NCI-H82 treated with DMSO at 0.1 percent for 48 hours (cell line): ENCODE data around the gene DENND4A.
"Not testable (repeated sequence)": the region's sequence is repeated elsewhere in the genome, so short reads cannot be mapped to it uniquely, and the experiment has no call there.

Source experiments
- DNase-seq: peaks from one replicate; lab custom pipeline; 2025; ENCODE audit not compliant: unreplicated experiment; lab: John Stamatoyannopoulos, UW

The DENND4A gene

GRCh38 chr15:65761210-65761926, 30.7 kb downstream of the DENND4A start:
- DNase-seq: no peak

GRCh38 chr15:65759441-65759840, 32.7 kb downstream of the DENND4A start:
- DNase-seq: no peak

GRCh38 chr15:65758242-65758641, 33.9 kb downstream of the DENND4A start:
- DNase-seq: no peak

GRCh38 chr15:65757256-65757655, 34.8 kb downstream of the DENND4A start:
- peak; percentile 39 for DNase-seq

GRCh38 chr15:65752151-65752700, 39.9 kb downstream of the DENND4A start:
- no peak for DNase-seq

- no peak for DNase-seq
These were observed 40.7 kb downstream of the DENND4A start for GRCh38 chr15:65751431-65751830.

GRCh38 chr15:65747265-65747664, 44.8 kb downstream of the DENND4A start:
- no peak for DNase-seq

GRCh38 chr15:65743637-65744252, 48.3 kb downstream of the DENND4A start:
- DNase-seq: no peak

- DNase-seq: no peak
These were observed 51.9 kb downstream of the DENND4A start for GRCh38 chr15:65740148-65740547.

GRCh38 chr15:65738649-65739048, 53.4 kb downstream of the DENND4A start:
- no peak for DNase-seq

- not testable (repeated sequence) for DNase-seq
These were observed 58.5 kb downstream of the DENND4A start for GRCh38 chr15:65733599-65733998.

- DNase-seq: no peak
These were observed 59.4 kb downstream of the DENND4A start for GRCh38 chr15:65732698-65733097.

- no peak for DNase-seq
These were observed 60.2 kb downstream of the DENND4A start for GRCh38 chr15:65731926-65732325.

GRCh38 chr15:65730549-65731172, 61.4 kb downstream of the DENND4A start:
- DNase-seq: no peak

GRCh38 chr15:65724464-65725215, 67.5 kb downstream of the DENND4A start:
- DNase-seq: no peak

- no peak for DNase-seq
These were observed 68.2 kb downstream of the DENND4A start for GRCh38 chr15:65723876-65724275.

- no peak for DNase-seq
These were observed 69.9 kb downstream of the DENND4A start for GRCh38 chr15:65722191-65722590.

GRCh38 chr15:65712415-65712814, 79.7 kb downstream of the DENND4A start:
- DNase-seq: no peak

GRCh38 chr15:65695081-65695480, 97.0 kb downstream of the DENND4A start:
- no peak for DNase-seq

- DNase-seq: no peak
These were observed 101.3 kb downstream of the DENND4A start for GRCh38 chr15:65690778-65691177.

GRCh38 chr15:65690173-65690572, 101.9 kb downstream of the DENND4A start:
- DNase-seq: no peak
